Measurements from ENCODE around the gene ZSWIM7.

The ZSWIM7 gene

DNA sequence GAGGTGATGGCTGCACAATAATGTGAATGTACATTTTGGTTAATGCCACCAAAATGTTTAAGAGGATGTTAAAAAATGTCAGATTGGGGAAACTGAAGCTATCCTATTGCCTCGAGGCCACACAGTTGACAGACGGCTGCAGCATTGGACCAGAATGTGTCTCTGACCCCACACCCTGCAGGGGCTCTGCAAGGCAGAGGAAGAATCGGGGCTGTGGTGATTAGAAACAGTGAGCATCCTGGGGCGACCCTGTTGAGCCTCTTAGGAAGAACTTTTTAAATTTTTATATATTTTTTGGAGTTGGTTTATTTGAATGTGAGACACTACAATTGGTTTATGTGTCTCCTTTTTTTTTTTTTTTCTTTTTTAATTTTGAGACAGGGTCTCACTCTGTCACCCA lies 69.6 kb downstream of the ZSWIM7 start:
- DNase-seq (ENCODE audit: low spot score): no peak

DNA sequence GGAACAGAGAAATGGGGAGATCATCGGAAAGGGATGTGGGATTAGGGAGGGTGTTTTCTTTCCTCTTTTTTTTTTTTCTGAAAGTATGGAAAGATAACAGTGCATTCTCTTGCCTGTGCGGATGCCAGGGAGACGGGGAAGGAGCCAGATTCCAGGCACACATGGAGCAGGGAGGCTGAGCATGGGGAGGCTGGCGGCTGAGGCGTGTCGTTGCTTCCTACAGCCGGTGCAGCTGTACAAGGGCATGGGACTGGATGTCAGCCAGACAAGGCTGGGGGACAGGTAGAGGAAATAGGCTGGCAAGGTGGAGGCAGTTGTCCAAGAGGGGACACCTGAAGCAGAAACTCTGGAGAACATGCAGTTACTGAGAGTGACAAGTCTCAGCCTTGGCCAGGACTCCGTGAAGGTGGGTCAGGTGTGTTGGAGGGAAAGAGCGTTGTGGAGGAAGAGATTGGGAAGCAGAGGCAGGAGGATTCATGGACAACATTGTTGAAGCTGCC lies 71.2 kb downstream of the ZSWIM7 start:
- no peak for DNase-seq (ENCODE audit: low spot score)
